HepG2 (cell line): ENCODE results near the gene ROMO1. TPM values are rescaled to one million over a fixed set of nuclear protein-coding genes. Genes with fewer than 3 reads are reported as not detected.

ENCODE experiments used
- ATAC-seq: fragments of 200-7000 bp; cut with Tn5 transposase; 3 replicates; pipeline ENCODE4 v1.9.1; 2020; ENCODE audit warnings: mild to moderate bottlenecking, moderate library complexity
- BruUV-seq: library from RNA; stranded (reverse); fragments of 400-500 nt; replicated peaks from 2 replicates; lab custom pipeline; 2021; lab: Mats Ljungman, UMichigan
- CTCF ChIA-PET: fragments of 300-600 bp; formaldehyde crosslinking; extraction: SDS; loops from one replicate; lab custom pipeline; 2021; ENCODE audit warnings: low total read pairs, inconsistent platforms, low intra/inter-chr PET ratio; lab: Yijun Ruan, JAX
- POLR2A ChIA-PET: fragments of 350-600 bp; sonication (Branson Sonifier 250); formaldehyde crosslinking; loops from one replicate; lab custom pipeline; 2020; ENCODE audit warnings: antibody characterized with exemption, inconsistent platforms; lab: Yijun Ruan, JAX
- DNase-seq: peaks from one replicate; pipeline ENCODE4 v3.0.0-alpha.2; 2015; ENCODE audit warnings: low spot score
- FAIRE-seq: peaks from 3 replicates; lab custom pipeline; 2011; peaks lifted over from hg19 to GRCh38; lab: Jason Lieb, UNC
- H2AFZ ChIP-seq: one replicate; pipeline ENCODE4 v1.6.1; 2011; ENCODE audit warnings: low read length, inconsistent platforms
- H3K27ac ChIP-seq: fragments of 300-600 bp; 3 replicates; pipeline ENCODE4 v1.8.0; 2011; ENCODE audit warnings: mixed run types, mild to moderate bottlenecking, mixed read lengths, low read length, inconsistent platforms; ENCODE audit not compliant: insufficient read depth; ENCODE audit errors: extremely low read length
- H3K27me3 ChIP-seq, 2 experiments: fragments of 200-600 bp in 1 of 2; 2 replicates in 1 of 2; 3 replicates in 1 of 2; pipeline versions ENCODE4 v1.6.0 to v1.8.0; 2011; ENCODE audit warnings: low read length in 2 of 2, mild to moderate bottlenecking in 2 of 2, moderate library complexity in 2 of 2, inconsistent platforms in 1 of 2; ENCODE audit not compliant: insufficient read depth in 2 of 2, control insufficient read depth in 1 of 2
- H3K36me3 ChIP-seq, 2 experiments: fragments of 200-600 bp in 1 of 2; replicated peaks in 1 of 2; 2 replicates in 1 of 2; 3 replicates in 1 of 2; pipeline versions ENCODE4 v1.5.1 to v1.8.0; 2011; ENCODE audit warnings: low read length in 2 of 2, inconsistent platforms in 1 of 2; ENCODE audit not compliant: insufficient read depth in 2 of 2, control insufficient read depth in 1 of 2
- H3K4me1 ChIP-seq: 2 replicates; pipeline ENCODE4 v1.5.1; 2012; ENCODE audit warnings: low read length, inconsistent platforms; ENCODE audit not compliant: insufficient read depth
- H3K4me2 ChIP-seq: 2 replicates; pipeline ENCODE4 v1.6.0; 2011; ENCODE audit warnings: low read depth, low read length, inconsistent platforms
- H3K4me3 ChIP-seq, 3 experiments: fragments of 200-600 bp in 1 of 3; sonication (generic), shearing (Covaris generic) in 1 of 3; replicated peaks in 1 of 3; 2 replicates each; pipeline ENCODE4 v1.5.1; 2011 to 2016; ENCODE audit warnings: low read length in 3 of 3, inconsistent platforms in 2 of 3, low read depth in 2 of 3, mild to moderate bottlenecking in 2 of 3, control low read depth in 1 of 3, mixed read lengths in 1 of 3; ENCODE audit not compliant: insufficient read depth in 1 of 3
- H3K79me2 ChIP-seq: one replicate; pipeline ENCODE4 v1.6.1; 2011; ENCODE audit warnings: low read length, inconsistent platforms; ENCODE audit not compliant: insufficient read depth
- H3K9ac ChIP-seq: 2 replicates; pipeline ENCODE4 v1.6.0; 2011; ENCODE audit warnings: mild to moderate bottlenecking, low read depth, low read length, inconsistent platforms; ENCODE audit not compliant: insufficient read depth
- H3K9me3 ChIP-seq: 2 replicates; pipeline ENCODE4 v1.5.1; 2012; ENCODE audit warnings: mild to moderate bottlenecking, low read length
- H4K20me1 ChIP-seq: 2 replicates; pipeline ENCODE4 v1.6.0; 2011; ENCODE audit warnings: inconsistent platforms, mild to moderate bottlenecking, low read length, moderate library complexity; ENCODE audit not compliant: insufficient read depth
- CENPX ChIP-seq: sonication (generic); formaldehyde crosslinking; IDR thresholded peaks from 2 replicates; pipeline ENCODE4 v1.9.0; 2021; ENCODE audit warnings: mild to moderate bottlenecking, missing genetic modification reagents, moderate library complexity
- CTCF ChIP-seq: sonication (generic); formaldehyde crosslinking; IDR thresholded peaks from 2 replicates; pipeline ENCODE4 v1.5.0; 2020; ENCODE audit warnings: mild to moderate bottlenecking, missing genetic modification reagents, moderate library complexity
- GATAD2A ChIP-seq: IDR thresholded peaks from 2 replicates; pipeline ENCODE4 v1.6.1; 2016
- HDAC2 ChIP-seq: sonication (generic); formaldehyde crosslinking; IDR thresholded peaks from 2 replicates; pipeline ENCODE4 v1.4.0; 2020; ENCODE audit warnings: missing genetic modification reagents
- ISL2 ChIP-seq: sonication (generic); formaldehyde crosslinking; IDR thresholded peaks from 2 replicates; pipeline ENCODE4 v1.5.0; 2020; ENCODE audit warnings: missing genetic modification reagents
- JUN ChIP-seq: sonication (generic); formaldehyde crosslinking; IDR thresholded peaks from 2 replicates; pipeline ENCODE4 v1.4.0; 2020; ENCODE audit warnings: mild to moderate bottlenecking, missing genetic modification reagents
- KDM2A ChIP-seq: sonication (generic); formaldehyde crosslinking; IDR thresholded peaks from 2 replicates; pipeline ENCODE4 v1.4.0; 2020; ENCODE audit warnings: low read depth, missing genetic modification reagents, borderline replicate concordance
- MIER3 ChIP-seq: IDR thresholded peaks from 2 replicates; pipeline ENCODE4 v1.6.1; 2016; ENCODE audit warnings: missing compliant biosample characterization, borderline replicate concordance
- NFKB2 ChIP-seq: sonication (generic); formaldehyde crosslinking; IDR thresholded peaks from 2 replicates; pipeline ENCODE4 v1.4.0; 2020; ENCODE audit warnings: missing genetic modification reagents, borderline replicate concordance
- RCOR2 ChIP-seq: IDR thresholded peaks from 2 replicates; pipeline ENCODE4 v1.6.1; 2016; ENCODE audit warnings: missing biosample characterization, missing genetic modification reagents
- STAG1 ChIP-seq: sonication (generic); formaldehyde crosslinking; IDR thresholded peaks from 2 replicates; pipeline ENCODE4 v1.4.0; 2020; ENCODE audit warnings: missing genetic modification reagents
- TEAD3 ChIP-seq: optimal IDR thresholded peaks from 2 replicates; pipeline ENCODE3; 2016; ENCODE audit warnings: borderline replicate concordance
- ZNF383 ChIP-seq: sonication (generic); formaldehyde crosslinking; IDR thresholded peaks from 2 replicates; pipeline ENCODE4 v1.4.0; 2020; ENCODE audit warnings: missing genetic modification reagents, mild to moderate bottlenecking, borderline replicate concordance
- ZNF788 ChIP-seq: sonication (generic); formaldehyde crosslinking; IDR thresholded peaks from 2 replicates; pipeline ENCODE4 v1.5.0; 2020; ENCODE audit warnings: mild to moderate bottlenecking, missing genetic modification reagents, borderline replicate concordance
- ZSCAN31 ChIP-seq: sonication (generic); formaldehyde crosslinking; IDR thresholded peaks from 2 replicates; pipeline ENCODE4 v1.5.0; 2020; ENCODE audit warnings: low read depth, mild to moderate bottlenecking, missing genetic modification reagents
- WGBS: methylation state at CpG from one replicate; pipeline ENCODE4 v1.1.6; 2017; ENCODE audit warnings: low lambda C conversion rate; 5-methylcytosine and 5-hydroxymethylcytosine counted together
- in situ Hi-C: cut with HindIII; loops from 2 replicates; pipeline ENCODE4 v1.10.0; 2017; ENCODE audit warnings: low pct_unique_long_range_greater_than_20kb; ENCODE audit not compliant: extremely low pct_ligation_motif_present
- intact Hi-C: fragments of 100-400 bp; cut with micrococcal nuclease; formaldehyde crosslinking; loops from one replicate; pipeline ENCODE4 v1.10.0; 2022; ENCODE audit not compliant: unreplicated experiment
- polyA plus RNA-seq, 8 experiments: library from polyadenylated mRNA; depleted of rRNA in 3 of 8; stranded (reverse) in 7 of 8; unstranded in 1 of 8; fragments of >200 nt; fragmentation: Illumina TruSeq in 4 of 8; extraction: Trizol in 4 of 8; gene quantifications; 2 replicates each; pipeline versions ENCODE4 v1.2.1 to v1.2.3, GENCODE V29; 2011 to 2016; ENCODE audit warnings: low read depth in 4 of 8, missing spikeins in 1 of 8, mixed read lengths in 1 of 8; ENCODE audit not compliant: insufficient read depth in 1 of 8
- total RNA-seq, 5 experiments: library from RNA; depleted of rRNA; stranded (reverse); fragments of >200 nt; fragmentation: Illumina TruSeq; extraction: Trizol; gene quantifications; 2 replicates each; pipeline ENCODE4 v1.2.3, GENCODE V29; 2016; ENCODE audit warnings: low read depth in 1 of 5
- TF ChIP-seq, protein P1 (sequence below): sonication (generic); formaldehyde crosslinking; IDR thresholded peaks from 2 replicates; pipeline ENCODE4 v1.4.0; 2020; ENCODE audit warnings: missing genetic modification reagents, mild to moderate bottlenecking, borderline replicate concordance
- TF ChIP-seq, protein P2 (sequence below): sonication (generic); formaldehyde crosslinking; IDR thresholded peaks from 2 replicates; pipeline ENCODE4 v1.8.0; 2022; ENCODE audit warnings: mild to moderate bottlenecking, missing genetic modification reagents, borderline replicate concordance
- TF ChIP-seq, protein P3 (sequence below): sonication (generic); formaldehyde crosslinking; IDR thresholded peaks from 2 replicates; pipeline ENCODE4 v1.4.0; 2020; ENCODE audit warnings: mild to moderate bottlenecking, missing genetic modification reagents

Gene ROMO1
- total and polyA plus RNA-seq, 2 of the 13 experiments (the other 11 are each of a cell fraction or from before 2014, with no cell fraction given) = 636 to 755 TPM

GRCh38 chr20:35695245-35695749 lies 3.9 kb upstream of the ROMO1 start:
- Histone ChIP-seq H3K9me3 (no peaks in the 10 kb centered on the region), H4K20me1 (no peaks in the 10 kb centered on the region), H2AFZ (no peak overlapping the region), H3K36me3 (peaks cover 6 to 11% of the 10 kb centered on the region in 2 experiments; a peak in 4 of 5 replicates), H3K27ac (peak overlapping the region; percentile 58), H3K4me3 (no peak overlapping the region; a peak in 1 of 6 replicates), H3K27me3 (no peaks in the 10 kb centered on the region; a peak in 1 of 5 replicates), H3K79me2 (peaks cover 29% of the 10 kb centered on the region), H3K4me2 (peak overlapping the region; percentile 40), H3K4me1 (peaks cover 43% of the 10 kb centered on the region), H3K9ac (peak overlapping the region; percentile 2)
- 24% methylated on average over 2 of the region's 2 CpGs for WGBS
- CTCF ChIA-PET = no interaction called here
- no TSS peak for BruUV-seq
- peak; percentile 67 for DNase-seq
- ATAC-seq = no peak
- intact Hi-C loops = loop anchor here (10.0 kb wide), 2 partner anchors 190 to 230 kb away; no protein-coding TSS in a partner anchor
- no peak for FAIRE-seq
- POLR2A ChIA-PET = interaction anchor here (0.7 to 2.4 kb wide), 2 partner anchors 47 to 240 kb away, joined by 3 to 17 read pairs; partner anchors contain the start of gene RBM39
- in situ Hi-C loops = no loop called here
- TF ChIP-seq NFKB2 (CRISPR knock-in tag) (no peak), JUN (0 out of 2 replicates have a peak, but pooled peaks have one; percentile 79), RCOR2 (peak; percentile 63; the same call in 1 of the 2 replicates), TEAD3 (CRISPR knock-in tag) (peak; percentile 71), MIER3 (CRISPR knock-in tag) (peak; percentile 83), ZNF383 (CRISPR knock-in tag) (no peak), CENPX (CRISPR knock-in tag) (no peak), STAG1 (CRISPR knock-in tag) (peak; percentile 20; the same call in 1 of the 2 replicates), ZNF788 (CRISPR knock-in tag) (peak; percentile 32; the same call in 1 of the 2 replicates), ZSCAN31 (CRISPR knock-in tag) (no peak), GATAD2A (CRISPR knock-in tag) (peak; percentile 96), HDAC2 (peak; percentile 51), ISL2 (CRISPR knock-in tag) (peak; percentile 74; the same call in 1 of the 2 replicates), CTCF (CRISPR knock-in tag) (peak; percentile 48), KDM2A (CRISPR knock-in tag) (0 out of 2 replicates have a peak, but pooled peaks have one; percentile 26)
- TF ChIP-seq, protein P1, sequence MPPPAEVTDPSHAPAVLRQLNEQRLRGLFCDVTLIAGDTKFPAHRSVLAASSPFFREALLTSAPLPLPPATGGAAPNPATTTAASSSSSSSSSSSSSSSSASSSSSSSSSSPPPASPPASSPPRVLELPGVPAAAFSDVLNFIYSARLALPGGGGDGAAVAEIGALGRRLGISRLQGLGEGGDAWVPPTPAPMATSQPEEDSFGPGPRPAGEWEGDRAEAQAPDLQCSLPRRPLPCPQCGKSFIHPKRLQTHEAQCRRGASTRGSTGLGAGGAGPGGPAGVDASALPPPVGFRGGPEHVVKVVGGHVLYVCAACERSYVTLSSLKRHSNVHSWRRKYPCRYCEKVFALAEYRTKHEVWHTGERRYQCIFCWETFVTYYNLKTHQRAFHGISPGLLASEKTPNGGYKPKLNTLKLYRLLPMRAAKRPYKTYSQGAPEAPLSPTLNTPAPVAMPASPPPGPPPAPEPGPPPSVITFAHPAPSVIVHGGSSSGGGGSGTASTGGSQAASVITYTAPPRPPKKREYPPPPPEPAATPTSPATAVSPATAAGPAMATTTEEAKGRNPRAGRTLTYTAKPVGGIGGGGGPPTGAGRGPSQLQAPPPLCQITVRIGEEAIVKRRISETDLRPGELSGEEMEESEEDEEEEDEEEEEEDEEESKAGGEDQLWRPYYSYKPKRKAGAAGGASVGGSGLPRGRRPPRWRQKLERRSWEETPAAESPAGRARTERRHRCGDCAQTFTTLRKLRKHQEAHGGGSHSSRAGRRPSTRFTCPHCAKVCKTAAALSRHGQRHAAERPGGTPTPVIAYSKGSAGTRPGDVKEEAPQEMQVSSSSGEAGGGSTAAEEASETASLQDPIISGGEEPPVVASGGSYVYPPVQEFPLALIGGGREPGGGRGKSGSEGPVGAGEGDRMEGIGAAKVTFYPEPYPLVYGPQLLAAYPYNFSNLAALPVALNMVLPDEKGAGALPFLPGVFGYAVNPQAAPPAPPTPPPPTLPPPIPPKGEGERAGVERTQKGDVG (CRISPR knock-in tag) = no peak
- TF ChIP-seq, protein P2, sequence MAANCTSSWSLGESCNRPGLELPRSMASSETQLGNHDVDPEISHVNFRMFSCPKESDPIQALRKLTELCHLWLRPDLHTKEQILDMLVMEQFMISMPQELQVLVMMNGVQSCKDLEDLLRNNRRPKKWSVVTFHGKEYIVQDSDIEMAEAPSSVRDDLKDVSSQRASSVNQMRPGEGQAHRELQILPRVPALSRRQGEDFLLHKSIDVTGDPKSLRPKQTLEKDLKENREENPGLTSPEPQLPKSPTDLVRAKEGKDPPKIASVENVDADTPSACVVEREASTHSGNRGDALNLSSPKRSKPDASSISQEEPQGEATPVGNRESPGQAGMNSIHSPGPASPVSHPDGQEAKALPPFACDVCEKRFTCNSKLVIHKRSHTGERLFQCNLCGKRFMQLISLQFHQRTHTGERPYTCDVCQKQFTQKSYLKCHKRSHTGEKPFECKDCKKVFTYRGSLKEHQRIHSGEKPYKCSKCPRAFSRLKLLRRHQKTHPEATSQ (CRISPR knock-in tag) = no peak
- TF ChIP-seq, protein P3, sequence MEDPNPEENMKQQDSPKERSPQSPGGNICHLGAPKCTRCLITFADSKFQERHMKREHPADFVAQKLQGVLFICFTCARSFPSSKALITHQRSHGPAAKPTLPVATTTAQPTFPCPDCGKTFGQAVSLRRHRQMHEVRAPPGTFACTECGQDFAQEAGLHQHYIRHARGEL (CRISPR knock-in tag) = no peak
